ENCODE data around the gene PXK.
A peak's percentile ranks its signal among the peaks of the same experiment; 100 is the strongest.

Gene PXK

DNA sequence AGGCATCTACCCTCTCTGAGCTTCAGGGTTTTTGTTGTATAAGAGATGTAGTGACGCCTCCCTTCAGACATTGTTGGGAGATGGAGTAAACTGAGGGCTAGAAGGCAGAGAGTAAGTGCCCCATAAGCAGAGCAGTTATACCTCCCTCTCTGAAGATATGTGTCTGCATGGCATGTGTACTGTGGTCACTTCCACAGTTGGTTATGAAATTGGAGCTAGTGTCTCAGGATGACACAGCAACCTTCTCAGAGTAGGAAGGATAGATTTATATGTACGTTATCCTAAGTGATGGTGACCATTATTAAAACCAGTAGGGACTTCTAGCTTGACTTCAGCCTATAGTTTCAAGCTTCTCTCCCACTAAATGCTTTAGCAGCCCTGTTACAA is 17.9 kb downstream of the PXK start:
- DNase-seq = no peak

GRCh38 chr3:58351920-58352319 is 19.2 kb downstream of the PXK start:
- DNase-seq = no peak

- no peak for DNase-seq
These were observed 19.9 kb downstream of the PXK start for GRCh38 chr3:58352626-58353025.

DNA sequence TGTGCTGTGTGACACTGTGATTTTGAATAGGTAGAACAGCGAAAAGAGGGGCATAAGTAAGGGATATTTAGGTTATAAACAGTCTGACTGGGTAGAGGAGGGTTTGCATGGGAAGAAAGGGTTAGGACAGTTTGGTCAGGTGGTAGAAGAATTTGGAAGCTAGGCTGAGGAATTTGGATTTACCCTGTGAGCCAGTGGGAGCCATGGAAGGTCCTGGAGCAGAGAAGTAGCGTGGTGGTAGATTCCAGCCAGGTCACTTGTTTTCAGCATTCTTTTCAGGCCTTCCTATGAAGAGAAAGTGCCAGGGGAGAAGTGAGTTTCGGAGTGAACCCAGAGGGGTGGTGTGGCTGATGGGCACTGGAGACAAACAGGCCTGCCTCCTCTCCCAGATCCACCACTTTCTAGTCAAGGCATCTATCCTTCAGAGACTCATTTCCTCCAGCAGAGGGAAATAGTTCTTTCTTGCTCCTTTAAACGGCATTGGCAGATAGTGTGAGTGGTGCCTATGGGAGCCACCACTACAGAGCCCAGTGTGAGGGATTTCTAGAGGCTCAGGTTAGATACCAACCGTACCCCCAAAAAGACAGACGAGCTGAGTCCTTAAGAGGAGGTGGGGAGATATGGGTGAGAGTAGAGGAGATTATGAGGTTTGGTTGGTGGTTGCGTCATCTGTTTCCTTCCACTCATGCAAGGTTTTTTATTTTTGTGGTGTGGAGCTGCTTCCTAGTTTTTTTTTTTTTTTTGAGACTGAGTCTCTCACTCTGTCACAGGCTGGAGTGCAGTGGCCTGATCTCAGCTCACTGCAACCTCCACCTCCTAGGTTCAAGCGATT is 21.2 kb downstream of the PXK start:
- DNase-seq = peak; percentile 27 to 52

- DNase-seq = peak in 1 of 2 donors; percentile 39
These were observed 22.5 kb downstream of the PXK start for GRCh38 chr3:58355179-58355578.

GRCh38 chr3:58356054-58356453 is 23.4 kb downstream of the PXK start:
- DNase-seq = peak; percentile 9 to 60

DNA sequence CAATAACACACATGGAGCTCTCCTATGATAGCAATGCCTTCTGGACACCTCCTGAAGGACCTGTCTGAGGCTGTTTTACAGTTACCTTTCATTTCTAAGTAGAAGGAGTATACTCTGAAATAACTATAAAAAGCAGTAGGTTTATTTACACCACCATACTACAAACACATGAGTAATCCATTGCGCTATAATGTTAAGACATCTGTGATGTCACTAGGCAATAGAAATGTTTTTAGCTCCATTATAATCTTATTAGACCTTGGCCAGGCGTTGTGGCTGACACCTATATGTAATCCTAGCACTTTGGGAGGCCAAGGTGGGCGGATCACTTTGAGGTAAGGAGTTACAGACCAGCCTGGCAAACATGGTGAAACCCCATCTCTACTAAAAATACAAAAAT is 24.7 kb downstream of the PXK start:
- DNase-seq = no peak

DNA sequence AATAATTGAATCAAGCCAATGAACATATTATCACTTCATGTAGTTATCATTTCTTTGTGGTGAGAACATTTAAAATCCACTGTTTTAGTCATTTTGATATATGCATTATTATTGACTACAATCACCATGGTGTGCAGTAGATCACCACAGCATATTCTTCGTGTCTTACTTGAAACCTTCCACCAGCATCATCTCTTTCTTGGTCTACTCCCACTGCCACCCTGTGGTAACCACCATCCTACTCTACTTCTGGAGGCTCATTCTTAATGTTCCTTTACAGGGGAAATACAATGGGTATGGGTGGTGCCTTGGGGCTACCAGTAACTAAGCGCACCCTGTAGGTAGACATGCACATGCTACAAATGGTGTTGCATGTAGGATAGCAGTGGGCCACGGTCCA is 25.4 kb downstream of the PXK start:
- no peak for DNase-seq

DNA sequence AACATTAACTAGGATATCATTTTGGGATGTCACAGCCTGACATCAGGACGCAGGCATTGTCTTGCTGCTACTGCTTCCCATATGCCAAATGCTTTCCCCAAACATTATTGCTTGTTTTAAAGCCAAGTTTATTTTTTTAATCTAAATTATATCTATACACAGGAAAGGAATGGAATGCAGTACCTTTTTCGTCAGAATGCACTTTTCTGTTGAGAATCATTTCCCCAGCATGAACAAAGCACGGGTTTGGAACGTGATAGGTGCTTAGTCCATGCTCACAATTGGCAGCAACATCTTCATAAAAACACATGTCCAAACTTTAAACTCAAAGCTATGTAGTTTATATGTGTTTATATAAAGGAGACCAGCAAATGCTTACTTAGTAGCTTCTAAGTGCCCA is 26.1 kb downstream of the PXK start:
- no peak for DNase-seq

GRCh38 chr3:58359621-58360020 is 26.9 kb downstream of the PXK start:
- DNase-seq = no peak

DNA sequence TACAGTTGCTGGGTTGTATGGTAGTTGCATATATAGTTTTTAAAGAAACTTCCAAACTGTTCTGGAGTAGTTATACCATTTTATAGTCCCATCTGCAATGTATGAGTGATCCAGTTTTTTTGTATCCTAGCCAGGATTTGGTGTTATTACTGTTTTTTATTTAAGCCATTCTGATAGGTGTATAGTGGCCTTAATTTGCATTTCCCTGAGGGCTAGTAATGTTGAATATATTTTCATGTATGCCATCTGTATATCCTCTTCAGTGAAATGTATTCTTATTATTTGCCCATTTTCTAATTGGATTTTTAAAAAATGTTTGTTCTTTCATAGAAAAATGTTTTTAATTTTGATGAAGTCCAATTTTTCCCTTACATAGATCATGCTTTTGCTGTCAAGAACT is 29.2 kb downstream of the PXK start:
- DNase-seq = no peak

GRCh38 chr3:58366699-58367098 is 34.0 kb downstream of the PXK start:
- DNase-seq = no peak

DNA sequence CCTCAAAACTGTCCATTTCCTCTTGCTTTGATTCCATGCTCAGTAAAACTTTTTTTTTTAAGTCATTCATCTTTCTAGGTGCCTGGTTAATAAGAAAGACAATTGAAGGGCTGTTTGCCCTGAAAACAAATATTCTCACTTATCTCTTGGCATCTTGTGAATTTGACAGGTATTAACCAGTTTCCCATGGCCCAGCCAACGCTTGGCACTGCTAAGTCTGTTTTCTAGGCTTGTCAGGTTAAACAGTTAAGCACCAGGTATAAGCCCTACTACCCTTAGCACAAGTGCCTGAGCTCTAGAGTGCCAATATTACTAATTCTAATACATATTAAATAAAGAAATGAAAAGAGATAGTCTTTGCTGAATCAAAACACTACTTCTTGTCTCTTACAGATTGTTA is 36.3 kb downstream of the PXK start:
- no peak for DNase-seq

DNA sequence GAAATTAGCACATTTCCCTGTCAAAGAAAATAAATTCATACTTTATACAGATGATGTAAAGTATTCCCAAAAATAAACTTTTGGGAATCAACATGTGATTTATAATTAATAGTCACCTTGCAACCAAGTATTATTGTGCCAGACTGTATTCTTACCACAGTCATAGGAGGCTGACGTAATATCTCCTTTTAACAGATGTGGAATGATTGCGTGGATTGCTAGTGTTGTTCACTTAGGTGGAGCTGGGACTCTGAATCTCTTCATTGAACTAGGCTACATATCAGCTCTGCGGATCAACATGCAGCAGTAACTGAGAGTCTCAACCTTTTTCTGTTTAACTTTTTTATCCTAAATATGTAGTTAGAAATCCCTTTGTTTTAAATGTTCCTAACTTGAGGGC is 37.2 kb downstream of the PXK start:
- no peak for DNase-seq

DNA sequence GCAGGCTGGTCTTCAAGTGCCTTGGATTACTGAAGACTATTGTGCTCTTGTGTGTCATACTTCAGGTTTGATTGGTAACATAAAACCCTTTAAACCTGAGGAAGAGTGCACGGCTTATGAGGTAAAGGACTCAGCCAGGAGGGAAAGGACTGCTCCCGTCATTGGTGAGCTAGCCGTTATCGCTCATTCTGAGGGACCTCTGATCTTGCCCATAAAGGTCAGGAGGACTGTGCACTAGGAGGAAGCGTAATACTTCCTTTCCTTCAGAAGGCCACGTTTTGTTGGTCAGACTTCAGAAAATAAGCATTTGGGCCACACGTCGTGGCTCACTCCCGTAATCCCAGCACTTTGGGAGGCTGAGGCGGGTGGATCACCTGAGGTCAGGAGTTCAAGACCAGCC is 37.7 kb downstream of the PXK start:
- no peak for DNase-seq

DNA sequence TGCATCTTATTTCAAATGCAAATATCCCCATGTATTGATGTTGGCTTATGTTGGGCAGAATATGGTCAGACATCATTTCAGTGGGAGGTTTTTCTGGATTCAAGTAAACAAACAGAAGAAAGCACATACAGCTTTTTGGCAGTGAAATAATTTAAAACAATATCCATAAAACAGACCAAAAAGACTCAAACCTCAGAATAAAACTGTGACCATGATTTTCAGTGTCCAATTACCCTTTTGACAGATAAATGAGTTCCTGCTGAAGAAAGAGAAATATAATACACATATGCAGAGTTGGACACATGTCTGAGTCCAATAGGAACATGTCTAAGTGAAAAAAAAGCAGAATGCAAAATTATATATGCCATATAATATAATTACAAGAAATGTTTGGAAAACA is 39.1 kb downstream of the PXK start:
- DNase-seq = no peak

DNA sequence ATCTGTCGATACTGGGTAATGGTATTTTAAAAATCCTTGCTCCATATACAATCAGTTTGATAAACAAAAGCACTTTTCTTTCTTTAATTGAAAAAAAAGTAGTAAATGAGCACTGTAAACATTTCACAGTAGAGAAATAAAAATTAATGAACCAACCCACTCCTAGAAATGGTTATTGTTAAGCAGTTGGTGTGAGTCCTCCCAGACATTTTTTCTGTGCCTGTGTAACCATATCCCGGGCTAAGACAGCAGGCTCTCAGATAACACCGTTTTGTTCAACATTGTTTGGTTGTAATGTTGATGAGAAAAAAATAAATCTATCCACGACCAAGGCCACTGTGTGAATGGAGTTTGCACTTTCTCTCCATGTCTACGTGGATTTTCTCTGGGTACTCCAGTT is 42.6 kb downstream of the PXK start:
- no peak for DNase-seq

DNA sequence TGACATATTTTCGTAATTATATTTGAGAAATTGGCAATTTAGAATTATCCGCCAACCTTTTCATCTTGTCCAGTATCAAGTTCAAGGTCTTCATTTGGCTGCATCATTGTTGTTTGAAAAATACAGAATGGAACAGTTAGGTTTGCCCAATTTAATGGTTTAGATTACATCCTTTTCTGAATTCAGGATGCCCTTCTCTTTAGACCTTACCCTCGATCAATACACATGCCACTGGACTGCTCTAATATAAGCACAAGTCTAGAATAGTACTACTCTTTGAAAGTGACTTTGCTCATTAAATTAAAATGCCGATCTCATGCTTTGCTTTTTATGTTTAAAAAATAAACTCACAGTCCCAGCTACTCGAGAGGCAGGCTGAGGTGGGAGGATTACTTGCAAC is 44.5 kb downstream of the PXK start:
- no peak for DNase-seq

- DNase-seq = no peak
These were observed 45.1 kb downstream of the PXK start for GRCh38 chr3:58377750-58378149.

- DNase-seq = no peak
These were observed 46.8 kb downstream of the PXK start for GRCh38 chr3:58379351-58380073.

DNA sequence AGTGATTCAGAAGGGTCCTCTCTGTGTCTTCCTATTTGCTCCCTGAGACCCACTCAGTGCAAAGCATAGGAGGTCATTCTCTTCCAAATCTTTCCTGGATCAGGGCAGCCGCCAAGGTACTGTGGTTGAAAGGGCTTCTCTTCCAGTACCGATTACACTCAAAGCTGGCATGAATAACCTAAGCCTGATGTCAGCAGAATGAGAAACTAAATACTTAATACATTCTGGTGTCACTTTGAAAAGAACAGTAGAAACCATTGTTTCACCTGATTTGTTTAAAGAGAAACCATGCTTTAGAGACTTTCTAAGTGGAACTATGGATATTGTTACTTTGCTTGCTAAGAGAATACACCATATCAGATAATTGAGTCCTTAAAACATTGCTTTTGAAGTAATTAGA is 50.8 kb downstream of the PXK start:
- no peak for DNase-seq

- no peak for DNase-seq
These were observed 51.2 kb downstream of the PXK start for GRCh38 chr3:58383904-58384303.

GRCh38 chr3:58384381-58385090 is 51.8 kb downstream of the PXK start:
- no peak for DNase-seq
